HG03460 (cell line): Measurements from ENCODE around the gene TENT4A.

Source experiments
- ATAC-seq: cut with Tn5 transposase; IDR thresholded peaks from one replicate; pipeline ENCODE4 v1.9.1; 2021; ENCODE audit not compliant: unreplicated experiment

Gene TENT4A

GRCh38 chr5:6731465-6732237 lies 18.4 kb downstream of the TENT4A start:
- no peak for ATAC-seq

DNA sequence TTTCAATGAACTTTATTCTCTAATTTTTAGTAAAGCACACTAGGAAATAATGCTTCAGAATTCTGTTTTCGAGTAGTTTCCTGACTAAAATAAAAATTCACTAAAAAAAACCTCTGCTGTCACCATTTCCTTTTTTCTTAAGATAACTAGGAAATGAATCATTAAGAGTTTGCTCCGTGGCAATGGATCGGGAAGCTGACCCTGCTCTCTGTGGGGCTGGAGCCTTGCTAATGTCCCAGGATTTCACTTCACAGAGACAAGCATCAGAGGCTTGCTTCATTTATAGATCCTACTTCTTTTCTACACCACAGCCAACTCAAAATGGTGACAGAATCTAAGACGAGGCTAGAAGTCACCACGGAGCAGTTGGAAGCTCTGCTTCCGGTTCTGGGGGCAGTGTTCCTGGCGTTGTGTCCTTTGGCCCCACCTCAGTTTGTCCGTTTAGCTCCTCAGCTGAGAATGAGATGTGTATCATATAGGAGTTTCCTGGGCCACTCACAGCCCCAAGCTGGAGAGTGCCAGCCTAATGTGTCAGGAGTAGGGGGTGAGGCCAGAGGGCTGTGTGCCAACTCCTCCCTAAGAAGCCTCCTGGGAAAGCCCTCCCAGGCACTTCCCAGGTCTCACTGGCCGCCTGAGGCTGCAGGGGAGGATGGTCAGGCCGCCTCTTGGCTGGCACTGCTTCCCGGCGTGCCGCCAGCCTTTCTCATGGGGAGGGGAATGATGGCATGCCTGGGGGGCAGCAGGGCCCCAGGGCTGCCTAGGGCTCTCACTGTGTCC lies 19.6 kb downstream of the TENT4A start:
- no peak for ATAC-seq

DNA sequence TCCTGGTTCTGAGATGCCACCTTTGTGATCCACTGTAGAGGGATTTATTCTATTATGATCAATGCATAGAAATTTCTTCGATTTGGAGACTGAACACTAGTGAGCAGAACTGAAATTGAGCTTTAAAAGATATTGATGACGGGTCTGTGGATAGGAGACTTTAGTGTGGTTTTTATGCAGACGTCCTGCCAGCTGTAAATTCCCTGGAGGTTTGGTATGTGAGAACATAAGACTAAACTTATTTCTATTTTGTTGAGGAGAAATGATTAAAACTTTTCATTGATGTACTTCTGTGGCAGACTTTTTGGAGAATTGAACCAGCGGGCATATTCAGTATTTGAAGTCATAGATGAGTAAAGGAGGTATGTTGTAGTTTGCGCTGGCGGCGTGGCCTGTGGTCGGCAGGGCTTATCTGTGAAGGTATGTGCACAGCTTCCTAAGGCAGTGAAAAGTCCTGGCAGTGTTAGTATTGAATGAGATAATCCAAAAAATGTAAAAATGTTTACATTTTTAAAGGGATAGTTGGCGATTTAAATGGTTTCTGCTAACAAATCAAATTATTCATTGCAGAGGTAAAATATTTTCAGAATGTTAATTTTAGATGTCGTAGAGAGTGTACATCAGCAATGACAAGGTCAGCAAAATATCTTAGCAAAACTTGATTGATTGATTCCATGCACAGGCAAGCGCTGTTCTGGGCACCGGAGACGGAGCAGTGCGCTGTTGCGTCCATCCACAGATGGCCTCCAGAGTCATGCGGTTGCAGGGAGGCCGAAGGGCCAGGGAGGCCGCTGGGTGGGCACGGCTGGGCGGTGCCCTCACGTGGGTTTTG lies 20.4 kb downstream of the TENT4A start:
- ATAC-seq, result no peak

GRCh38 chr5:6734243-6734700 lies 21.0 kb downstream of the TENT4A start:
- ATAC-seq, result no peak

DNA sequence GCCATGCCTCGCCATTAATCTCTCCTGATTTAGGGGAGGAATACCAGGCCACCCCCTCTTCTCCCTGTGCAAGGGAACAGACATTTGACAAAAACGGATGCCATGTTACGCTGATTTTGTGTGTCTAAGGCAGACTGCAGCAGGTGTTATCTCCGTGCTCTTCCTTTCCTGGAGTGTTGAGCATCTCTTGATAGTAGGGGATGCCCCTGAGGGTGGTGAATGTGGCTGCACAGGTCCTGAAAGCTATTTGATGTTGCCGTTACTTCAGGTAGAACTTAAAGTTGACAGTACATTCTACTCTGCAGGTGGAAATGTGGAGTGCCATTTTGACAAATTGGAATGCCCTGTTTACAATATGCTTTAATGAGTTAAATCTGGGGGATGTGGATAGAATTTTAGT lies 21.5 kb downstream of the TENT4A start:
- ATAC-seq, result no peak

GRCh38 chr5:6736106-6736505 lies 22.9 kb downstream of the TENT4A start:
- no peak for ATAC-seq

GRCh38 chr5:6736524-6737042 lies 23.4 kb downstream of the TENT4A start:
- ATAC-seq, result peak; percentile 0

GRCh38 chr5:6737043-6737941 lies 24.1 kb downstream of the TENT4A start:
- ATAC-seq, result peak; percentile 55

GRCh38 chr5:6739603-6740002 lies 26.4 kb downstream of the TENT4A start:
- ATAC-seq, result no peak

DNA sequence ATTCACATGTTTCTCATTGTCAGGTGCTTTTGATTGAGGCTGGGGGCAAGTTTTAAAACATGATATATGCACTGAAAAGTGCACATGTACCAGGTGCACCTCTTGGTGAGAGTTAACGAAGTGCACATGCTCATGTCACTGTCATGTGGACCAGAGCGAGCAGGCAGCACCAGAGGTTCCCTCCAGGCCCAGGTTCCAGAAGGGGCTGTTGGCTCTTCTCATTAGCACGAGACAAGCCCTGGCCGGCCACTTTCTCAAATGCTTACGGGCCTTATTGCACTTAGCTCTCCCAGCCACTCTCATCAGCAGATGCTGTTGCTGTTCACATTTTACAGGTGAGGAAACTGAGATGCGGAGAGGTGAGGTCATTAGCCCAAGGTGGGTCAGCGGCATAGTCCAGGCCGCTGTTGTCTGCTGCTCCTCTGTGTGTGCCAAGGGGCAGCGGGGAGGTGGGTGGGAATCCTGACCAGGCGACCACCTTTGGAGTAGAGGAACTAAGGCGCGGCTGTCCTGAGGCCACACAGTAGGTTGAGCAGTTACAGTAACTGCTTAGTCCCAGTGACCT lies 27.4 kb downstream of the TENT4A start:
- no peak for ATAC-seq

DNA sequence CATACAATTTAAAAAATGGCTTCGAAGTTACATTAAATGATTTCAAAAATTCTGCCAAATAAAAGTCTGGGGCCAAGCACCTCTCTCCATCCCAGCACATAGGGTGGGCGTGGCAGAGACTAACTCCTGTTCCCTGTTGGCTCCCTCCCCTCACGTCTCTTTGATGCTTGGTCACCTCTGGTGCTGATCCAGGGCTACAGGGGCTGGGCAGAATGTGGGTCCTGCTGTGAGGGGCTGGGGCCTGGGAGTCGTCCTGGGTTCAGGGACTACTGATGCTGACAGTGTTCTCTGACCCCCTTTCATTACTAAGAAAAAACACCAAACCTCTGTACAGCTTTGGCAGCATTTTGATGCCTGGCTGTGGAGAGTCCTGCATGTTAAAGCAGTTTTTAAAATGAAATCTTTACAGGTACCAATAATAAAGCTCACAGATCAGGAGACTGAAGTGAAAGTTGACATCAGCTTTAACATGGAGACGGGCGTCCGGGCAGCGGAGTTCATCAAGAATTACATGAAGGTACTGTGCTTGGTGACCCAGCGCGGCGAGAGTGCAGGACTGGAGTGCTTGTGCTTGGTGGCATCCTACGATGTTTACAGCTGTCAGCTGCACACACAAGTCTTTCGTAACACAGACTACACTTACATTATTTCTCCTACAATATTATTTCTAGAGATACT lies 29.0 kb downstream of the TENT4A start:
- ATAC-seq, result no peak

- ATAC-seq, result no peak
Observed at GRCh38 chr5:6743161-6743560, 29.9 kb downstream of the TENT4A start.

- no peak for ATAC-seq
Observed at GRCh38 chr5:6744841-6745705, 31.8 kb downstream of the TENT4A start.

DNA sequence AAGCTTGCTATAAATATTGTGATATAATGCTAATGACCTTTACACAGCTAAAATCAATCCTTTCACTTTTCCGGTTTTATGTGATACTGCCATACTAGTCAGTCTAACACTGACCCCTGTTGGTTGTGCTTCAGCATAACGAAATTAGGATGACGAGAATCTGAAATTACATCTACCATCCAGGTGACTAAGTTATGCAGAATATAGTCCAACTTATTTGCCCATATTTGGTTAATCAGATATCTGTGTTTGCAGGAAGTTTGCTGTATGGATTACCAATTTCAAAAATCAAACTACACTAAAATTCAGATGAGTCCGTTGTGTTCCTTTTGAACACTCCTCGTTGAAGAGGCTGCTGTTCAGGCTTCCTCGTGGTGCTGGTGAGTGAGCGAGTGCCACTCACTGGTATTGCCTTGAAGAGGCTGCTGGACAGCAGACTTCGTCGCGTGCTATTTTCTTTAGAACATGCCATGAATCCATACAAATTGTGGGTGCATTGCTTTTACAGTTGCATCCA lies 32.5 kb downstream of the TENT4A start:
- peak; percentile 73 for ATAC-seq

GRCh38 chr5:6746244-6746643 lies 33.0 kb downstream of the TENT4A start:
- no peak for ATAC-seq

- no peak for ATAC-seq
Observed at GRCh38 chr5:6747103-6747502, 33.9 kb downstream of the TENT4A start.

GRCh38 chr5:6748142-6748541 lies 34.9 kb downstream of the TENT4A start:
- ATAC-seq, result no peak
